SK-N-MC (cell line): ENCODE measurements around the gene PPP2R3B.
"Not testable (repeated sequence)": the region's sequence is repeated elsewhere in the genome, so short reads cannot be mapped to it uniquely, and the experiment has no call there.

ENCODE experiments used
- DNase-seq: peaks from one replicate; pipeline ENCODE4 v3.0.0-alpha.2; 2011; ENCODE audit warnings: low read depth, low spot score
- H3K27ac ChIP-seq: fragments of 200-600 bp; sonication (generic); 2 replicates; pipeline ENCODE4 v1.5.1; 2016; ENCODE audit warnings: mixed run types
- H3K36me3 ChIP-seq: fragments of 200-600 bp; sonication (generic); 2 replicates; pipeline ENCODE4 v1.6.1; 2017; ENCODE audit warnings: antibody characterized with exemption, low read length, mixed read lengths; ENCODE audit not compliant: insufficient read depth
- H3K4me3 ChIP-seq: fragments of 200-600 bp; sonication (generic); 2 replicates; pipeline ENCODE4 v1.5.1; 2016
- H3K9ac ChIP-seq: fragments of 200-600 bp; sonication (generic); 2 replicates; pipeline ENCODE4 v1.8.0; 2017; ENCODE audit warnings: mixed run types, mixed read lengths; ENCODE audit not compliant: insufficient read length
- H3K9me3 ChIP-seq: fragments of 200-600 bp; sonication (generic); 2 replicates; pipeline ENCODE4 v1.6.1; 2017; ENCODE audit warnings: low read depth, mild to moderate bottlenecking, antibody characterized with exemption, low read length, moderate library complexity, mixed read lengths
- EZH2 ChIP-seq: fragments of 200-600 bp; sonication (generic); IDR thresholded peaks from one replicate; pipeline ENCODE4 v1.6.1; 2017; ENCODE audit warnings: antibody characterized with exemption
- FOXP2 ChIP-seq: optimal IDR thresholded peaks from 2 replicates; pipeline ENCODE3; 2011; ENCODE audit warnings: mild to moderate bottlenecking, moderate library complexity; ENCODE audit not compliant: insufficient read depth; ENCODE audit errors: extremely low read length, control extremely low read depth
- POLR2AphosphoS5 ChIP-seq: IDR thresholded peaks from 2 replicates; pipeline ENCODE4 v1.6.1; 2012; ENCODE audit warnings: mild to moderate bottlenecking, low read depth, low read length, borderline replicate concordance

Gene PPP2R3B

GRCh38 chrX:353566-354535 is 32.9 kb downstream of the PPP2R3B start:
- no peak for DNase-seq
- Histone ChIP-seq H3K27ac (no peak overlapping the region), H3K4me3 (no peak overlapping the region), H3K9me3 (no peaks in the 10 kb centered on the region), H3K9ac (no peak overlapping the region), H3K36me3 (no peaks in the 10 kb centered on the region; the same call in 1 of the 2 replicates)
- no peak for TF ChIP-seq POLR2AphosphoS5
- TF ChIP-seq EZH2: no peak
- no peak for TF ChIP-seq FOXP2

- Histone ChIP-seq H3K36me3 (no peaks in the 10 kb centered on the region), H3K27ac (no peak overlapping the region), H3K9ac (no peak overlapping the region), H3K4me3 (no peak overlapping the region), H3K9me3 (no peaks in the 10 kb centered on the region)
- DNase-seq: no peak
- no peak for TF ChIP-seq POLR2AphosphoS5
- no peak for TF ChIP-seq FOXP2
- TF ChIP-seq EZH2: no peak
These were observed 34.0 kb downstream of the PPP2R3B start for GRCh38 chrX:352582-353314.

- no peak overlapping the region for H3K9ac ChIP-seq
- TF ChIP-seq POLR2AphosphoS5 (no peak), EZH2 (no peak), FOXP2 (no peak)
- H3K27ac ChIP-seq: no peak overlapping the region
- DNase-seq: no peak
- H3K36me3 ChIP-seq: no peaks in the 10 kb centered on the region
- H3K4me3 ChIP-seq: no peak overlapping the region
- no peaks in the 10 kb centered on the region for H3K9me3 ChIP-seq
These were observed 34.5 kb downstream of the PPP2R3B start for GRCh38 chrX:352181-352580.

GRCh38 chrX:351736-352135 is 35.0 kb downstream of the PPP2R3B start:
- no peaks in the 10 kb centered on the region; the same call in 1 of the 2 replicates for H3K36me3 ChIP-seq
- no peak for DNase-seq
- no peaks in the 10 kb centered on the region for H3K9me3 ChIP-seq
- no peak for TF ChIP-seq EZH2
- TF ChIP-seq POLR2AphosphoS5: no peak
- no peak for TF ChIP-seq FOXP2
- H3K4me3 ChIP-seq: no peak overlapping the region
- H3K9ac ChIP-seq: no peak overlapping the region
- no peak overlapping the region for H3K27ac ChIP-seq

- not testable (repeated sequence) for H3K9ac ChIP-seq, H3K36me3 ChIP-seq, DNase-seq
These were observed 35.4 kb downstream of the PPP2R3B start for GRCh38 chrX:351324-351641.

GRCh38 chrX:350534-351323 is 36.0 kb downstream of the PPP2R3B start:
- TF ChIP-seq POLR2AphosphoS5 (no peak), FOXP2 (no peak), EZH2 (no peak)
- no peaks in the 10 kb centered on the region; the same call in 1 of the 2 replicates for H3K36me3 ChIP-seq
- no peak for DNase-seq
- no peak overlapping the region for H3K27ac ChIP-seq
- no peak overlapping the region for H3K9ac ChIP-seq
- no peaks in the 10 kb centered on the region for H3K9me3 ChIP-seq
- H3K4me3 ChIP-seq: no peak overlapping the region

More at GRCh38 chrX:351324-351641, 35.4 kb downstream of the PPP2R3B start:
- not testable (repeated sequence) for H3K4me3 ChIP-seq, H3K27ac ChIP-seq, H3K9me3 ChIP-seq

GRCh38 chrX:350148-350533 is 36.6 kb downstream of the PPP2R3B start:
- no peak for DNase-seq
- no peak overlapping the region for H3K27ac ChIP-seq
- no peak overlapping the region for H3K9ac ChIP-seq
- H3K4me3 ChIP-seq: no peak overlapping the region
- H3K9me3 ChIP-seq: no peaks in the 10 kb centered on the region
- no peak for TF ChIP-seq FOXP2
- TF ChIP-seq EZH2: no peak
- TF ChIP-seq POLR2AphosphoS5: no peak
- H3K36me3 ChIP-seq: no peaks in the 10 kb centered on the region; the same call in 1 of the 2 replicates

- Histone ChIP-seq H3K36me3 (no peaks in the 10 kb centered on the region; the same call in 1 of the 2 replicates), H3K9me3 (no peaks in the 10 kb centered on the region), H3K9ac (no peak overlapping the region), H3K27ac (no peak overlapping the region), H3K4me3 (no peak overlapping the region)
- DNase-seq: no peak
- TF ChIP-seq EZH2 (no peak), FOXP2 (no peak), POLR2AphosphoS5 (no peak)
These were observed 37.0 kb downstream of the PPP2R3B start for GRCh38 chrX:349702-350101.
